GM23338 (cell line): ENCODE measurements around the gene DNAJB2. TPM values are rescaled to one million over a fixed set of nuclear protein-coding genes. Genes with fewer than 3 reads are reported as not detected.

Experiments used
- ATAC-seq: fragments of 200-7000 bp; cut with Tn5 transposase; 3 replicates; pipeline ENCODE4 v1.9.1; 2020
- DNase-seq: peaks from one replicate; pipeline ENCODE4 v3.0.0-alpha.2; 2015; ENCODE audit warnings: low spot score
- H2AFZ ChIP-seq: fragments of 200-600 bp; sonication (generic); 2 replicates; pipeline ENCODE4 v1.8.0; 2016; ENCODE audit warnings: antibody characterized with exemption, mild to moderate bottlenecking, moderate library complexity
- H3F3A ChIP-seq: fragments of 200-600 bp; sonication (generic); replicated peaks from 2 replicates; pipeline ENCODE4 v1.8.0; 2017; ENCODE audit warnings: antibody characterized with exemption, mixed run types, low read depth
- H3K27ac ChIP-seq: fragments of 200-600 bp; sonication (generic); 2 replicates; pipeline ENCODE4 v1.6.1; 2016; ENCODE audit warnings: low read depth
- H3K27me3 ChIP-seq: fragments of 200-600 bp; sonication (generic); 2 replicates; pipeline ENCODE4 v1.8.0; 2016; ENCODE audit warnings: mild to moderate bottlenecking, mixed run types, moderate library complexity; ENCODE audit not compliant: insufficient read depth
- H3K36me3 ChIP-seq: fragments of 200-600 bp; sonication (generic); 2 replicates; pipeline ENCODE4 v1.8.0; 2016; ENCODE audit warnings: mild to moderate bottlenecking; ENCODE audit not compliant: insufficient read depth
- H3K4me1 ChIP-seq: fragments of 200-600 bp; sonication (generic); 2 replicates; pipeline ENCODE4 v1.8.0; 2016; ENCODE audit warnings: mild to moderate bottlenecking, moderate library complexity; ENCODE audit not compliant: insufficient read depth
- H3K4me2 ChIP-seq: fragments of 200-600 bp; sonication (generic); 2 replicates; pipeline ENCODE4 v1.7.1; 2017; ENCODE audit warnings: mixed run types
- H3K4me3 ChIP-seq: fragments of 200-600 bp; sonication (generic); 2 replicates; pipeline ENCODE4 v1.6.1; 2016; ENCODE audit warnings: mixed run types
- H3K79me2 ChIP-seq: fragments of 200-600 bp; sonication (generic); replicated peaks from 2 replicates; pipeline ENCODE4 v1.8.0; 2017; ENCODE audit warnings: mild to moderate bottlenecking; ENCODE audit not compliant: insufficient read depth
- H3K9me2 ChIP-seq: fragments of 200-600 bp; sonication (generic); 2 replicates; pipeline ENCODE4 v1.8.0; 2017; ENCODE audit not compliant: insufficient read depth
- H4K20me1 ChIP-seq: fragments of 200-600 bp; sonication (generic); replicated peaks from 2 replicates; pipeline ENCODE4 v1.8.0; 2017; ENCODE audit warnings: mild to moderate bottlenecking; ENCODE audit not compliant: insufficient read depth
- H3K27ac Mint-ChIP-seq: 2 replicates; pipeline ENCODE4 v1.8.0; 2020; ENCODE audit warnings: inconsistent platforms, mild to moderate bottlenecking, moderate library complexity, mixed read lengths
- H3K27me3 Mint-ChIP-seq: 3 replicates; pipeline ENCODE4 v1.8.0; 2022; ENCODE audit warnings: low read depth, mild to moderate bottlenecking, moderate library complexity, mixed read lengths, inconsistent platforms; ENCODE audit not compliant: insufficient read depth, poor library complexity
- H3K36me3 Mint-ChIP-seq: 3 replicates; pipeline ENCODE4 v1.8.0; 2021; ENCODE audit warnings: low read depth, mild to moderate bottlenecking, inconsistent platforms, moderate library complexity, mixed read lengths
- H3K4me1 Mint-ChIP-seq: 3 replicates; pipeline ENCODE4 v1.8.0; 2020; ENCODE audit warnings: mild to moderate bottlenecking, inconsistent platforms, mixed read lengths
- H3K4me3 Mint-ChIP-seq: 3 replicates; pipeline ENCODE4 v1.8.0; 2021; ENCODE audit warnings: moderate library complexity, mild to moderate bottlenecking, inconsistent platforms, mixed read lengths
- H3K9me3 Mint-ChIP-seq: 3 replicates; pipeline ENCODE4 v1.8.0; 2020; ENCODE audit warnings: moderate library complexity, mild to moderate bottlenecking, inconsistent platforms, mixed read lengths
- EZH2 ChIP-seq: fragments of 200-600 bp; sonication (generic); IDR thresholded peaks from one replicate; pipeline ENCODE4 v1.8.0; 2017; ENCODE audit warnings: antibody characterized with exemption, mild to moderate bottlenecking, low read depth; ENCODE audit not compliant: unreplicated experiment
- EZH2phosphoT487 ChIP-seq: fragments of 200-600 bp; sonication (generic); IDR thresholded peaks from one replicate; pipeline ENCODE4 v1.8.1; 2018; ENCODE audit warnings: antibody characterized with exemption; ENCODE audit not compliant: unreplicated experiment
- JUNB ChIP-seq: IDR thresholded peaks from one replicate; pipeline ENCODE4 v1.6.1; 2016; ENCODE audit warnings: antibody characterized with exemption; ENCODE audit not compliant: unreplicated experiment
- NANOG ChIP-seq: IDR thresholded peaks from 2 replicates; pipeline ENCODE4 v1.6.1; 2016; ENCODE audit warnings: antibody characterized with exemption, borderline replicate concordance
- ZNF331 ChIP-seq: fragments of 250-450 bp; sonication (Bioruptor Pico); IDR thresholded peaks from 2 replicates; pipeline ENCODE4 v1.5.0; 2020; ENCODE audit warnings: low read depth, mild to moderate bottlenecking, moderate library complexity
- polyA plus RNA-seq: library from polyadenylated mRNA; unstranded; fragments of >200 nt; fragmentation: Nextera tagmentation; extraction: Ambion mirVana; gene quantifications from 2 replicates; pipeline ENCODE4 v1.2.1, GENCODE V29; 2016
- total RNA-seq: library from RNA; depleted of rRNA; stranded (reverse); fragments of >200 nt; shearing (Covaris generic); gene quantifications from 2 replicates; pipeline ENCODE4 v1.2.3, GENCODE V29; 2014
- TF ChIP-seq, protein P1 (sequence below): fragments of 250-450 bp; sonication (Bioruptor Pico); IDR thresholded peaks from 2 replicates; pipeline ENCODE4 v1.5.0; 2020; ENCODE audit warnings: mild to moderate bottlenecking, moderate library complexity
- TF ChIP-seq, protein P2 (sequence below): IDR thresholded peaks from one replicate; pipeline ENCODE4 v1.6.1; 2018; ENCODE audit warnings: antibody characterized with exemption; ENCODE audit not compliant: unreplicated experiment
- TF ChIP-seq, protein P3 (sequence below), 2 experiments: fragments of 200-600 bp in 1 of 2; sonication (generic) in 1 of 2; conservative IDR thresholded peaks; 2 replicates each; pipeline versions ENCODE4 v1.5.1 to v1.6.1; 2016 to 2017; ENCODE audit warnings: antibody characterized with exemption in 2 of 2, low read depth in 2 of 2, mild to moderate bottlenecking in 2 of 2, moderate library complexity in 1 of 2

The DNAJB2 gene
- total and polyA plus RNA-seq, 2 experiments from 2014 or later: 6.4 to 25.9 TPM

DNA sequence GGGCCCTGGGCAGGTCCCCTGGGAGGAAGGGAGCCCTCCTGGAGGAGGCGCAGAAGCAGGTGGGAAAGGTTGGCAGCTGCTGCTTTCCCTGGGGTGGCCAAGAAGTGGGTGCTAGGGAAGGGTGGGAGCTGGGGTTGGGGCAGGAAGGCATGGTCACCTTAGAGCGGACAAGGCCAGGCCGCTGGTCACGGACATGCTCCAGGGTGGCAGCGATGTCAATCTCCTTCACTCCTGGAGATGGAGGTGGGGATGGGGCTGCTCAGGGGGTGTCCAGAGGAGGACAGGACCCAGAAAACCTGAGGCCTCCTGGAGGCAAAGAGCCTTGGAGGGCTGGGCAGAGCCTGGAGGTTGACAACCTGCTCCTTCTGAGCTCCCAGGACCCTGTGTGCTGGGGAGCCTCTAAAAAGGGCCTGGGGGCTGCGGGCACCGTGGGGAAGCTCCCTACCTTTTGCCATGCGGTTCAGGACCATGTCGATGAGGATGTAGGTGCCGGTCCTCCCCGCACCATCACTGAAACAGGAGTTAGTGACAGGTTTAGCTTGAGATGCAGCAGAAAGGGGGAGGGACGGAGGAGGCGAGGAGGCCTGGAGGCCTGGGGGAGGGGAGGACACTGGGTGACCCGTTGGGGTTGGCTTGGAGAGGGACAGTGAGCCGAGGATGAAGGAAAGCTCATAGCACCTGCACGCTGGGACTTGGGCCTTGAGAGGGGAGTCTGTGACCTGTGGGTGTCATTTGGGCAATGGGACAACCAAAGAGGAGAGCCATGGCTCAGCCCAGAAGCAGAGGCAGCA lies 11.4 kb downstream of the DNAJB2 start:
- H3K9me2 ChIP-seq: no peaks in the 10 kb centered on the region
- DNase-seq (no peak), ATAC-seq (no peak)
- Mint-ChIP-seq H3K9me3 (no peaks in the 10 kb centered on the region; the same call in 1 of the 3 replicates), H3K36me3 (no peaks in the 10 kb centered on the region; the same call in 2 of the 3 replicates), H3K4me3 (no peak overlapping the region), H3K4me1 (peaks cover 10% of the 10 kb centered on the region), H3K27ac (no peak overlapping the region), H3K27me3 (peaks cover 18% of the 10 kb centered on the region)
- H3F3A ChIP-seq: peaks cover 5% of the 10 kb centered on the region; the same call in 1 of the 2 replicates
- H3K79me2 ChIP-seq: no peaks in the 10 kb centered on the region
- TF ChIP-seq EZH2 (no peak), ZNF331 (CRISPR knock-in tag) (no peak), NANOG (no peak), EZH2phosphoT487 (no peak), JUNB (no peak)
- TF ChIP-seq, protein P1, sequence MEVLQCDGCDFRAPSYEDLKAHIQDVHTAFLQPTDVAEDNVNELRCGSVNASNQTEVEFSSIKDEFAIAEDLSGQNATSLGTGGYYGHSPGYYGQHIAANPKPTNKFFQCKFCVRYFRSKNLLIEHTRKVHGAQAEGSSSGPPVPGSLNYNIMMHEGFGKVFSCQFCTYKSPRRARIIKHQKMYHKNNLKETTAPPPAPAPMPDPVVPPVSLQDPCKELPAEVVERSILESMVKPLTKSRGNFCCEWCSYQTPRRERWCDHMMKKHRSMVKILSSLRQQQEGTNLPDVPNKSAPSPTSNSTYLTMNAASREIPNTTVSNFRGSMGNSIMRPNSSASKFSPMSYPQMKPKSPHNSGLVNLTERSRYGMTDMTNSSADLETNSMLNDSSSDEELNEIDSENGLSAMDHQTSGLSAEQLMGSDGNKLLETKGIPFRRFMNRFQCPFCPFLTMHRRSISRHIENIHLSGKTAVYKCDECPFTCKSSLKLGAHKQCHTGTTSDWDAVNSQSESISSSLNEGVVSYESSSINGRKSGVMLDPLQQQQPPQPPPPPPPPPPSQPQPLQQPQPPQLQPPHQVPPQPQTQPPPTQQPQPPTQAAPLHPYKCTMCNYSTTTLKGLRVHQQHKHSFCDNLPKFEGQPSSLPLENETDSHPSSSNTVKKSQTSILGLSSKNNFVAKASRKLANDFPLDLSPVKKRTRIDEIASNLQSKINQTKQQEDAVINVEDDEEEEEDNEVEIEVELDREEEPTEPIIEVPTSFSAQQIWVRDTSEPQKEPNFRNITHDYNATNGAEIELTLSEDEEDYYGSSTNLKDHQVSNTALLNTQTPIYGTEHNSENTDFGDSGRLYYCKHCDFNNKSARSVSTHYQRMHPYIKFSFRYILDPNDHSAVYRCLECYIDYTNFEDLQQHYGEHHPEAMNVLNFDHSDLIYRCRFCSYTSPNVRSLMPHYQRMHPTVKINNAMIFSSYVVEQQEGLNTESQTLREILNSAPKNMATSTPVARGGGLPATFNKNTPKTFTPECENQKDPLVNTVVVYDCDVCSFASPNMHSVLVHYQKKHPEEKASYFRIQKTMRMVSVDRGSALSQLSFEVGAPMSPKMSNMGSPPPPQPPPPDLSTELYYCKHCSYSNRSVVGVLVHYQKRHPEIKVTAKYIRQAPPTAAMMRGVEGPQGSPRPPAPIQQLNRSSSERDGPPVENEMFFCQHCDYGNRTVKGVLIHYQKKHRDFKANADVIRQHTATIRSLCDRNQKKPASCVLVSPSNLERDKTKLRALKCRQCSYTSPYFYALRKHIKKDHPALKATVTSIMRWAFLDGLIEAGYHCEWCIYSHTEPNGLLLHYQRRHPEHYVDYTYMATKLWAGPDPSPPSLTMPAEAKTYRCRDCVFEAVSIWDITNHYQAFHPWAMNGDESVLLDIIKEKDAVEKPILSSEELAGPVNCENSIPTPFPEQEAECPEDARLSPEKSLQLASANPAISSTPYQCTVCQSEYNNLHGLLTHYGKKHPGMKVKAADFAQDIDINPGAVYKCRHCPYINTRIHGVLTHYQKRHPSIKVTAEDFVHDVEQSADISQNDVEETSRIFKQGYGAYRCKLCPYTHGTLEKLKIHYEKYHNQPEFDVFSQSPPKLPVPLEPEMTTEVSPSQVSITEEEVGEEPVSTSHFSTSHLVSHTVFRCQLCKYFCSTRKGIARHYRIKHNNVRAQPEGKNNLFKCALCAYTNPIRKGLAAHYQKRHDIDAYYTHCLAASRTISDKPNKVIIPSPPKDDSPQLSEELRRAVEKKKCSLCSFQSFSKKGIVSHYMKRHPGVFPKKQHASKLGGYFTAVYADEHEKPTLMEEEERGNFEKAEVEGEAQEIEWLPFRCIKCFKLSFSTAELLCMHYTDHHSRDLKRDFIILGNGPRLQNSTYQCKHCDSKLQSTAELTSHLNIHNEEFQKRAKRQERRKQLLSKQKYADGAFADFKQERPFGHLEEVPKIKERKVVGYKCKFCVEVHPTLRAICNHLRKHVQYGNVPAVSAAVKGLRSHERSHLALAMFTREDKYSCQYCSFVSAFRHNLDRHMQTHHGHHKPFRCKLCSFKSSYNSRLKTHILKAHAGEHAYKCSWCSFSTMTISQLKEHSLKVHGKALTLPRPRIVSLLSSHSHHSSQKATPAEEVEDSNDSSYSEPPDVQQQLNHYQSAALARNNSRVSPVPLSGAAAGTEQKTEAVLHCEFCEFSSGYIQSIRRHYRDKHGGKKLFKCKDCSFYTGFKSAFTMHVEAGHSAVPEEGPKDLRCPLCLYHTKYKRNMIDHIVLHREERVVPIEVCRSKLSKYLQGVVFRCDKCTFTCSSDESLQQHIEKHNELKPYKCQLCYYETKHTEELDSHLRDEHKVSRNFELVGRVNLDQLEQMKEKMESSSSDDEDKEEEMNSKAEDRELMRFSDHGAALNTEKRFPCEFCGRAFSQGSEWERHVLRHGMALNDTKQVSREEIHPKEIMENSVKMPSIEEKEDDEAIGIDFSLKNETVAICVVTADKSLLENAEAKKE: no peak
- TF ChIP-seq, protein P2, sequence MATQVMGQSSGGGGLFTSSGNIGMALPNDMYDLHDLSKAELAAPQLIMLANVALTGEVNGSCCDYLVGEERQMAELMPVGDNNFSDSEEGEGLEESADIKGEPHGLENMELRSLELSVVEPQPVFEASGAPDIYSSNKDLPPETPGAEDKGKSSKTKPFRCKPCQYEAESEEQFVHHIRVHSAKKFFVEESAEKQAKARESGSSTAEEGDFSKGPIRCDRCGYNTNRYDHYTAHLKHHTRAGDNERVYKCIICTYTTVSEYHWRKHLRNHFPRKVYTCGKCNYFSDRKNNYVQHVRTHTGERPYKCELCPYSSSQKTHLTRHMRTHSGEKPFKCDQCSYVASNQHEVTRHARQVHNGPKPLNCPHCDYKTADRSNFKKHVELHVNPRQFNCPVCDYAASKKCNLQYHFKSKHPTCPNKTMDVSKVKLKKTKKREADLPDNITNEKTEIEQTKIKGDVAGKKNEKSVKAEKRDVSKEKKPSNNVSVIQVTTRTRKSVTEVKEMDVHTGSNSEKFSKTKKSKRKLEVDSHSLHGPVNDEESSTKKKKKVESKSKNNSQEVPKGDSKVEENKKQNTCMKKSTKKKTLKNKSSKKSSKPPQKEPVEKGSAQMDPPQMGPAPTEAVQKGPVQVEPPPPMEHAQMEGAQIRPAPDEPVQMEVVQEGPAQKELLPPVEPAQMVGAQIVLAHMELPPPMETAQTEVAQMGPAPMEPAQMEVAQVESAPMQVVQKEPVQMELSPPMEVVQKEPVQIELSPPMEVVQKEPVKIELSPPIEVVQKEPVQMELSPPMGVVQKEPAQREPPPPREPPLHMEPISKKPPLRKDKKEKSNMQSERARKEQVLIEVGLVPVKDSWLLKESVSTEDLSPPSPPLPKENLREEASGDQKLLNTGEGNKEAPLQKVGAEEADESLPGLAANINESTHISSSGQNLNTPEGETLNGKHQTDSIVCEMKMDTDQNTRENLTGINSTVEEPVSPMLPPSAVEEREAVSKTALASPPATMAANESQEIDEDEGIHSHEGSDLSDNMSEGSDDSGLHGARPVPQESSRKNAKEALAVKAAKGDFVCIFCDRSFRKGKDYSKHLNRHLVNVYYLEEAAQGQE: no peak
- TF ChIP-seq, protein P3, sequence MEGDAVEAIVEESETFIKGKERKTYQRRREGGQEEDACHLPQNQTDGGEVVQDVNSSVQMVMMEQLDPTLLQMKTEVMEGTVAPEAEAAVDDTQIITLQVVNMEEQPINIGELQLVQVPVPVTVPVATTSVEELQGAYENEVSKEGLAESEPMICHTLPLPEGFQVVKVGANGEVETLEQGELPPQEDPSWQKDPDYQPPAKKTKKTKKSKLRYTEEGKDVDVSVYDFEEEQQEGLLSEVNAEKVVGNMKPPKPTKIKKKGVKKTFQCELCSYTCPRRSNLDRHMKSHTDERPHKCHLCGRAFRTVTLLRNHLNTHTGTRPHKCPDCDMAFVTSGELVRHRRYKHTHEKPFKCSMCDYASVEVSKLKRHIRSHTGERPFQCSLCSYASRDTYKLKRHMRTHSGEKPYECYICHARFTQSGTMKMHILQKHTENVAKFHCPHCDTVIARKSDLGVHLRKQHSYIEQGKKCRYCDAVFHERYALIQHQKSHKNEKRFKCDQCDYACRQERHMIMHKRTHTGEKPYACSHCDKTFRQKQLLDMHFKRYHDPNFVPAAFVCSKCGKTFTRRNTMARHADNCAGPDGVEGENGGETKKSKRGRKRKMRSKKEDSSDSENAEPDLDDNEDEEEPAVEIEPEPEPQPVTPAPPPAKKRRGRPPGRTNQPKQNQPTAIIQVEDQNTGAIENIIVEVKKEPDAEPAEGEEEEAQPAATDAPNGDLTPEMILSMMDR (conservative IDR thresholded peaks at IDR 0.05; ENCODE audit: low read depth in 2 of 2): no peak
- H3K27ac ChIP-seq: no peak overlapping the region
- H3K4me1 ChIP-seq: peaks cover 5% of the 10 kb centered on the region; the same call in 1 of the 2 replicates
- no peaks in the 10 kb centered on the region; the same call in 1 of the 2 replicates for H4K20me1 ChIP-seq
- H3K4me3 ChIP-seq: no peak overlapping the region
- H3K36me3 ChIP-seq: no peaks in the 10 kb centered on the region
- no peak overlapping the region for H2AFZ ChIP-seq
- peaks cover 12% of the 10 kb centered on the region for H3K27me3 ChIP-seq
- no peak overlapping the region for H3K4me2 ChIP-seq
